Measurements from ENCODE around the gene HMGCLL1.

Gene HMGCLL1

DNA sequence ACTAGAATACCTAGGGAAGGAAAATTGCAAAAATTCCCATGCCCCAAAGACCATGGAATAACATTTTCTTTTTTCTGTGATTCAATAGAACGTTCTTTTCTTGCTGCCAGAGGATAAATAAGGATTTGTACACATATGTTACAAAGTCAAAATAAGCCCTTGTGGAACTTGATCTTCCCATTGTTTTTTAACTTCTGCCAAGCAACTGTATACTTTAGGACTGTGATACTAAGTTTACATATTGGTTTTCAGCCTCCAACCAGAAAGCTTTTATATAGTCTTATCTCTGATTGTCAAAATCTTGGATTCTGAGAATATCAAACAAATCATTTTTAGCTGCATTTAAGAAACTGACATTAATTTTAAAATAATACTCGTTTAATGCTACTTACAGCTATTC is 84.6 kb downstream of the HMGCLL1 start:
- no peak for DNase-seq (ENCODE audit: low read depth, low spot score)
- Histone ChIP-seq H3K4me3 (no peak overlapping the region), H3K27ac (no peak overlapping the region), H3K9me3 (ENCODE audit: low read depth, low read length) (no peaks in the 10 kb centered on the region), H3K36me3 (ENCODE audit: insufficient read depth, low read length) (no peaks in the 10 kb centered on the region), H3K9ac (ENCODE audit: insufficient read length) (no peak overlapping the region)
- TF ChIP-seq EZH2 (IDR thresholded peaks at IDR 0.05) (no peak), FOXP2 (optimal IDR thresholded peaks at IDR 0.05; ENCODE audit: control extremely low read depth, extremely low read length, insufficient read depth) (no peak), POLR2AphosphoS5 (IDR thresholded peaks at IDR 0.05; ENCODE audit: borderline replicate concordance, low read depth, low read length) (no peak)

GRCh38 chr6:55492259-55492658 is 86.7 kb downstream of the HMGCLL1 start:
- TF ChIP-seq POLR2AphosphoS5 (IDR thresholded peaks at IDR 0.05; ENCODE audit: borderline replicate concordance, low read depth, low read length) (no peak), EZH2 (IDR thresholded peaks at IDR 0.05) (no peak), FOXP2 (optimal IDR thresholded peaks at IDR 0.05; ENCODE audit: control extremely low read depth, extremely low read length, insufficient read depth) (no peak)
- no peaks in the 10 kb centered on the region for H3K36me3 ChIP-seq (ENCODE audit: insufficient read depth, low read length)
- 0 out of 2 replicates have a peak, but pooled peaks cover 3% of the 10 kb centered on the region for H3K9me3 ChIP-seq (ENCODE audit: low read depth, low read length)
- H3K9ac ChIP-seq (ENCODE audit: insufficient read length) = no peak overlapping the region
- no peak overlapping the region for H3K4me3 ChIP-seq
- no peak overlapping the region for H3K27ac ChIP-seq
- DNase-seq (ENCODE audit: low read depth, low spot score) = no peak

GRCh38 chr6:55490871-55491270 is 88.1 kb downstream of the HMGCLL1 start:
- no peak overlapping the region for H3K4me3 ChIP-seq
- H3K27ac ChIP-seq = no peak overlapping the region
- H3K9me3 ChIP-seq (ENCODE audit: low read depth, low read length) = 0 out of 2 replicates have a peak, but pooled peaks cover 3% of the 10 kb centered on the region
- no peak overlapping the region for H3K9ac ChIP-seq (ENCODE audit: insufficient read length)
- no peaks in the 10 kb centered on the region for H3K36me3 ChIP-seq (ENCODE audit: insufficient read depth, low read length)
- no peak for TF ChIP-seq POLR2AphosphoS5 (IDR thresholded peaks at IDR 0.05; ENCODE audit: borderline replicate concordance, low read depth, low read length)
- no peak for TF ChIP-seq EZH2 (IDR thresholded peaks at IDR 0.05)
- DNase-seq (ENCODE audit: low read depth, low spot score) = no peak

- TF ChIP-seq FOXP2 (optimal IDR thresholded peaks at IDR 0.05; ENCODE audit: control extremely low read depth, extremely low read length, insufficient read depth) (no peak), POLR2AphosphoS5 (IDR thresholded peaks at IDR 0.05; ENCODE audit: borderline replicate concordance, low read depth, low read length) (no peak), EZH2 (IDR thresholded peaks at IDR 0.05) (no peak)
- no peaks in the 10 kb centered on the region for H3K36me3 ChIP-seq (ENCODE audit: insufficient read depth, low read length)
- H3K9ac ChIP-seq (ENCODE audit: insufficient read length) = no peak overlapping the region
- no peak overlapping the region for H3K27ac ChIP-seq
- H3K4me3 ChIP-seq = no peak overlapping the region
- no peaks in the 10 kb centered on the region; the same call in 1 of the 2 replicates for H3K9me3 ChIP-seq (ENCODE audit: low read depth, low read length)
- no peak for DNase-seq (ENCODE audit: low read depth, low spot score)
These were observed 104.6 kb downstream of the HMGCLL1 start for GRCh38 chr6:55474382-55474781.

DNA sequence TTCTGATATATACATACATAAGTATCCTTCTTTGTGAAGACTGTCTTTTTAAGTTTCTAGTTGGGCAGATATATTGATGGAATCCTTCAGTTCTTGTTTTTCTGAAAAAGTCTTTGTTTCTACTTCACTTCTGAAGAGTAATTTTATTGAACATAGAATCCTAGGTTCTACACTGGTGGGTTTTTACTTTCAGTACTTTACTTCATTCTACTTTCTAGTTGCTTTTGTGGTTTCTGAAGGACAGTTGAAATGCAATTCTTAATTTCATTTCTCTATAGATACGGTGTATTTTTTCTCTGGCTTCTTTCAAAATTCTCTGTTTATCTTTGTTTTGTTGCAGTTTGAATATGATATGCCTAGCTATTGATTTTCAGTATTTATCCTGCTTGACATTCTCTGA is 105.3 kb downstream of the HMGCLL1 start:
- no peak overlapping the region for H3K27ac ChIP-seq
- H3K36me3 ChIP-seq (ENCODE audit: insufficient read depth, low read length) = no peaks in the 10 kb centered on the region
- no peak for DNase-seq (ENCODE audit: low read depth, low spot score)
- H3K9ac ChIP-seq (ENCODE audit: insufficient read length) = no peak overlapping the region
- H3K9me3 ChIP-seq (ENCODE audit: low read depth, low read length) = no peaks in the 10 kb centered on the region; the same call in 1 of the 2 replicates
- H3K4me3 ChIP-seq = no peak overlapping the region
- no peak for TF ChIP-seq FOXP2 (optimal IDR thresholded peaks at IDR 0.05; ENCODE audit: control extremely low read depth, extremely low read length, insufficient read depth)
- TF ChIP-seq EZH2 (IDR thresholded peaks at IDR 0.05) = no peak
- TF ChIP-seq POLR2AphosphoS5 (IDR thresholded peaks at IDR 0.05; ENCODE audit: borderline replicate concordance, low read depth, low read length) = no peak

DNA sequence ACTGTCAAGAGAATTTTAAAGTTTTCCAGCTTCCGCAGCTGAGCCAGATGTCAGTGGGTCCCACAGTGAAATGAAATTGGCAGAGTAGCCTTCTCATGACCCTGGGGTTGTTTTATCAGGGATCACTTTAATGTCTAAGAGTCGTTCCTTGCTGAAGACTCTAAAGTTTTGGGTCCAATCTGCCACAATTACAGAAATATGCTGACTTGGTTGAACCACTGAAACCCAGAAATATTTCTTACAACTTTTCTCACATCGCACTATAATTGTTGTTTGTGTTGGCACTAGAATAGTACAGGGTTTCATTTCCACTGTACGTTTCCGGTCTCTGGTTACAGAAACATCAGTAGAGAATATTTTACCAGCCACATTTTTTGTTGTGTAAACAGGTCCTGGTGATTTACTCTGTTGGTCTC is 109.0 kb downstream of the HMGCLL1 start:
- TF ChIP-seq POLR2AphosphoS5 (IDR thresholded peaks at IDR 0.05; ENCODE audit: borderline replicate concordance, low read depth, low read length) (no peak), EZH2 (IDR thresholded peaks at IDR 0.05) (no peak), FOXP2 (optimal IDR thresholded peaks at IDR 0.05; ENCODE audit: control extremely low read depth, extremely low read length, insufficient read depth) (no peak)
- no peak overlapping the region for H3K4me3 ChIP-seq
- no peaks in the 10 kb centered on the region; the same call in 1 of the 2 replicates for H3K9me3 ChIP-seq (ENCODE audit: low read depth, low read length)
- H3K36me3 ChIP-seq (ENCODE audit: insufficient read depth, low read length) = no peaks in the 10 kb centered on the region
- no peak overlapping the region for H3K27ac ChIP-seq
- no peak overlapping the region for H3K9ac ChIP-seq (ENCODE audit: insufficient read length)
- no peak for DNase-seq (ENCODE audit: low read depth, low spot score)

DNA sequence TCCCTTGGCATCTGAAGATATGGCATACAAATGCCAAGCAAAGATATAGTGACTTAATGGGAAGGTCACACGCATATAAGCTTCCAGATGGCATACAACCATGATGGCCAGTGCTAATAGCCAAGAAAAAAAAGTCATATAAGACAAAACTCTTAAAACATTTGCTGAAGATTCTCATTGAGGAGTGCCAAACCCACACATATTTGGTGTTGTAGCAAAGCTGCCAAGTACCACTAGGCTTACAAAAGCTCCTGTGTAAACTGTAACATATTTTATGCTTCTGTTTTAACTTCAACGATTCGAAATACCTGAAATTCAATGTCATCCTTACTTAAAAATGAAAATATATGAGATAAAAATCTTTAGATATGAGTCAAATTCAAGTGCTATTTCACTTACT is 123.0 kb downstream of the HMGCLL1 start:
- Histone ChIP-seq H3K9ac (ENCODE audit: insufficient read length) (no peak overlapping the region), H3K4me3 (no peak overlapping the region), H3K36me3 (ENCODE audit: insufficient read depth, low read length) (no peaks in the 10 kb centered on the region), H3K27ac (no peak overlapping the region), H3K9me3 (ENCODE audit: low read depth, low read length) (no peaks in the 10 kb centered on the region)
- no peak for TF ChIP-seq POLR2AphosphoS5 (IDR thresholded peaks at IDR 0.05; ENCODE audit: borderline replicate concordance, low read depth, low read length)
- no peak for TF ChIP-seq FOXP2 (optimal IDR thresholded peaks at IDR 0.05; ENCODE audit: control extremely low read depth, extremely low read length, insufficient read depth)
- TF ChIP-seq EZH2 (IDR thresholded peaks at IDR 0.05) = no peak
- no peak for DNase-seq (ENCODE audit: low read depth, low spot score)

DNA sequence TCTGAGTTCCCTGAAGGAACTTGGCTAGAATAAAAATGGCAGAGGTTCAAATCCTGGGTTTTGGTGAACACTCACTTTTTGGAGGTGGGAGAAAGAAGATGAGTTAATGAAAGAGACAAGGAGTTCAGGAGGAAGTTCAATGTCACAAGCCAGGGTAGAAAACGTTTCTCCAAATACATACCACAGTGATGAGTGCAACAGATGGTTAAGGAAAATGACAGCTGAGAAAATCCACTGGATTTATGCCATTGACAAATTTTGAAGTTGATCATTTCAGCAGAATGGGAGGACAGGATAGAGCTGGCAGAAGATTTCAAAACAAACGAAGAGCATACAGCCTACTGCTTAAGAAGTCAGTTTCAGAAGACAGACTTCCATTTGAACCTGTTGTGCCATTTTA is 129.0 kb downstream of the HMGCLL1 start:
- H3K36me3 ChIP-seq (ENCODE audit: insufficient read depth, low read length) = no peaks in the 10 kb centered on the region
- H3K9ac ChIP-seq (ENCODE audit: insufficient read length) = no peak overlapping the region
- H3K9me3 ChIP-seq (ENCODE audit: low read depth, low read length) = no peaks in the 10 kb centered on the region
- DNase-seq (ENCODE audit: low read depth, low spot score) = no peak
- TF ChIP-seq EZH2 (IDR thresholded peaks at IDR 0.05) = no peak
- no peak for TF ChIP-seq POLR2AphosphoS5 (IDR thresholded peaks at IDR 0.05; ENCODE audit: borderline replicate concordance, low read depth, low read length)
- no peak for TF ChIP-seq FOXP2 (optimal IDR thresholded peaks at IDR 0.05; ENCODE audit: control extremely low read depth, extremely low read length, insufficient read depth)
- H3K4me3 ChIP-seq = no peak overlapping the region
- H3K27ac ChIP-seq = no peak overlapping the region

DNA sequence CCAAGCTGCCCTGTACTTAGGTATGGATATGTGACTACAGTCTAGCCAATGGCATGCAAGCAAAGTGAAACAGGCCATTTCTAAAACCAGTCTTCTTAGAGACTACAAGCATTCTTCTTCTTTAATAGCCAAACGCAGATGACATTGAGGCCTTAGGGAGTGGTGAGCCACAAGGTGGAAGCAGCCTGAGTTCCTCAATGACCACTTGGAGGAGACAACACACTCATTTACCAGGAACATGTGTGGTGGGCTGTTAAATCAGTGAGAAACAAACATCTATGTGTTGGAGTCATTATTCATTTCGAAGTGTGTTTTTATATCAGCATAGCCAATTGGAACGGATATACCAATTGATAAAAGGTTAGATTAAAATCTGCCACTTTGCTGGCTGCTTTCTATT is 129.8 kb downstream of the HMGCLL1 start:
- Histone ChIP-seq H3K27ac (no peak overlapping the region), H3K36me3 (ENCODE audit: insufficient read depth, low read length) (no peaks in the 10 kb centered on the region), H3K9me3 (ENCODE audit: low read depth, low read length) (no peaks in the 10 kb centered on the region), H3K4me3 (no peak overlapping the region), H3K9ac (ENCODE audit: insufficient read length) (no peak overlapping the region)
- TF ChIP-seq POLR2AphosphoS5 (IDR thresholded peaks at IDR 0.05; ENCODE audit: borderline replicate concordance, low read depth, low read length) (no peak), EZH2 (IDR thresholded peaks at IDR 0.05) (no peak), FOXP2 (optimal IDR thresholded peaks at IDR 0.05; ENCODE audit: control extremely low read depth, extremely low read length, insufficient read depth) (no peak)
- no peak for DNase-seq (ENCODE audit: low read depth, low spot score)

All from SK-N-MC (cell line).